ENCODE measurements around the gene NKAPD1. TPM values are rescaled to one million over a fixed set of nuclear protein-coding genes. Genes with fewer than 3 reads are reported as not detected.

NKAPD1 gene
- total and polyA plus RNA-seq, 9 of the 15 experiments (the other 6 are each of a cell fraction or from before 2014, with no cell fraction given) = 14.1 to 73.5 (median 29.3) TPM

DNA sequence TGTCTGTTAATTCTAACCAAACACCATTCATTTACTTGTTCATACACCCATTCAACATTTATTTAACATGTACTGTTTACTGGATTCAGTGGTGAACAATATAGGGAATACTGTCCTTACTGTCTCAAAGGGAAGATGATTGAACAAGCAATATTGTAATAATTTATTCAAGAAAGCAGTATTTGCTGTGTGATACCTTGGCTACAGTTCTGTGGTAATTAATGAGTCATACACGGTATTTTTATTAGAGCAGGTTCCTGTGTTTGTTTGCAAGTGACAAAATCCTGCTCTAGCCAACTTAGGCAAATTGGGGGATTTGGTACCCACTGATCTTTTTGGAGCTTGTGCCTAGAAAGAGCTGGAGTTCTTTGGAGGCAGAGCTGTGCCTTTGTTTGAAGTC, 16.0 kb upstream of the NKAPD1 start:
- 63% methylated on average over 1 of the region's 1 CpG for WGBS (ENCODE audit: insufficient coverage, low coverage, missing lambda C conversion rate)
- no peak overlapping the region for H3K4me3 ChIP-seq
- H3K9ac ChIP-seq (ENCODE audit: insufficient read depth in 1 of 2, low read depth in 2 of 2, low read length in 2 of 2) = no peak overlapping the region
- ATAC-seq (no peak), DNase-seq (ENCODE audit: extremely low read depth in 1 of 4, low spot score in 3 of 4) (no peak), FAIRE-seq (no peak)
- CTCF ChIA-PET (ENCODE audit: low intra/inter-chr PET ratio) = no interaction called here
- H3K27me3 ChIP-seq (ENCODE audit: control insufficient read depth in 2 of 2, insufficient read depth in 2 of 2, low read length in 2 of 2) = no peaks in the 10 kb centered on the region
- TF ChIP-seq NR1H2 (CRISPR knock-in tag; IDR thresholded peaks at IDR 0.05) (no peak), ZBTB1 (CRISPR knock-in tag; IDR thresholded peaks at IDR 0.05; ENCODE audit: borderline replicate concordance, low read depth) (no peak), CC2D1A (IDR thresholded peaks at IDR 0.05) (no peak), ZNF668 (CRISPR knock-in tag; IDR thresholded peaks at IDR 0.05) (no peak), ZNF175 (CRISPR knock-in tag; IDR thresholded peaks at IDR 0.05; ENCODE audit: low read depth) (no peak), JUND (IDR thresholded peaks at IDR 0.05; ENCODE audit: borderline replicate concordance, low read depth, low read length) (no peak), JUND (tag; IDR thresholded peaks at IDR 0.05; ENCODE audit: borderline replicate concordance, low read depth, low read length) (no peak), CEBPG (CRISPR knock-in tag; IDR thresholded peaks at IDR 0.05) (no peak), CEBPG (tag; conservative IDR thresholded peaks at IDR 0.05 in 1 of 2, IDR thresholded peaks at IDR 0.05 in 1 of 2) (no peak), HNRNPLL (IDR thresholded peaks at IDR 0.05; ENCODE audit: low read depth, low read length, poor library complexity, severe bottlenecking) (no peak), CREB1 (IDR thresholded peaks at IDR 0.05) (no peak), CREB1 (CRISPR knock-in tag; IDR thresholded peaks at IDR 0.05) (no peak), XRCC3 (IDR thresholded peaks at IDR 0.05) (no peak), ZNF311 (CRISPR knock-in tag; IDR thresholded peaks at IDR 0.05) (no peak), SMAD1 (IDR thresholded peaks at IDR 0.05; ENCODE audit: low read depth, low read length, partially characterized antibody) (no peak), E2F3 (CRISPR knock-in tag; IDR thresholded peaks at IDR 0.05) (no peak), ZFP36 (IDR thresholded peaks at IDR 0.05; ENCODE audit: low read depth, low read length, partially characterized antibody) (no peak)
- TF ChIP-seq, protein P1, sequence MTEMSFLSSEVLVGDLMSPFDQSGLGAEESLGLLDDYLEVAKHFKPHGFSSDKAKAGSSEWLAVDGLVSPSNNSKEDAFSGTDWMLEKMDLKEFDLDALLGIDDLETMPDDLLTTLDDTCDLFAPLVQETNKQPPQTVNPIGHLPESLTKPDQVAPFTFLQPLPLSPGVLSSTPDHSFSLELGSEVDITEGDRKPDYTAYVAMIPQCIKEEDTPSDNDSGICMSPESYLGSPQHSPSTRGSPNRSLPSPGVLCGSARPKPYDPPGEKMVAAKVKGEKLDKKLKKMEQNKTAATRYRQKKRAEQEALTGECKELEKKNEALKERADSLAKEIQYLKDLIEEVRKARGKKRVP (CRISPR knock-in tag; IDR thresholded peaks at IDR 0.05) = no peak
- TF ChIP-seq, protein P2, sequence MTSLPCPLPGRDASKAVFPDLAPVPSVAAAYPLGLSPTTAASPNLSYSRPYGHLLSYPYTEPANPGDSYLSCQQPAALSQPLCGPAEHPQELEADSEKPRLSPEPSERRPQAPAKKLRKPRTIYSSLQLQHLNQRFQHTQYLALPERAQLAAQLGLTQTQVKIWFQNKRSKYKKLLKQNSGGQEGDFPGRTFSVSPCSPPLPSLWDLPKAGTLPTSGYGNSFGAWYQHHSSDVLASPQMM (CRISPR knock-in tag; IDR thresholded peaks at IDR 0.05) = no peak
- no TSS peak for BruUV-seq (replicated peaks)
- peaks cover 89% of the 10 kb centered on the region for H3K36me3 ChIP-seq (ENCODE audit: control insufficient read depth, insufficient read depth, low read length)
- POLR2A ChIA-PET = no interaction called here
- no peaks in the 10 kb centered on the region for H4K20me1 ChIP-seq (replicated peaks; ENCODE audit: control insufficient read depth, insufficient read depth, low read length)
- no peak overlapping the region for H3K4me2 ChIP-seq (ENCODE audit: insufficient read depth, low read length)
- H3K79me2 ChIP-seq (ENCODE audit: control insufficient read depth, insufficient read depth, low read length) = no peaks in the 10 kb centered on the region
- in situ Hi-C loops (cut with MboI) (no loop called here), intact Hi-C loops (cut with micrococcal nuclease) (no loop called here)
- H3K9me1 ChIP-seq (ENCODE audit: control insufficient read depth, insufficient read depth, low read length) = no peaks in the 10 kb centered on the region
- H3K4me1 ChIP-seq (replicated peaks in 1 of 2; ENCODE audit: control insufficient read depth in 2 of 2, insufficient read depth in 2 of 2, low read length in 2 of 2) = no peaks in the 10 kb centered on the region
- H3K9me3 ChIP-seq (replicated peaks; ENCODE audit: control insufficient read depth, insufficient read depth, low read depth, low read length) = no peaks in the 10 kb centered on the region
- no peak overlapping the region for H3K27ac ChIP-seq (ENCODE audit: extremely low read depth, low read depth, low read length)
- H2AFZ ChIP-seq (ENCODE audit: low read depth, low read length) = no peak overlapping the region
